ENCODE measurements around the gene ITFG1.

Gene ITFG1

GRCh38 chr16:47228241-47228640 is 232.6 kb downstream of the ITFG1 start:
- H3K4me3 ChIP-seq (ENCODE audit: low read depth, low read length) = no peak overlapping the region
- H3K4me1 ChIP-seq (ENCODE audit: control insufficient read depth, insufficient read depth, low read length) = no peaks in the 10 kb centered on the region
- H3K27ac ChIP-seq (ENCODE audit: extremely low read depth, low read depth, low read length) = no peak overlapping the region
- no peaks in the 10 kb centered on the region for H3K9me3 ChIP-seq (ENCODE audit: control insufficient read depth, insufficient read depth, low read depth, low read length)
- POLR2A ChIA-PET = no interaction called here
- no peaks in the 10 kb centered on the region; a peak in 1 of 3 replicates for H3K36me3 ChIP-seq (ENCODE audit: control insufficient read depth in 2 of 2, insufficient read depth in 1 of 2, low read length in 2 of 2)
- CTCF ChIA-PET = no interaction called here
- TF ChIP-seq ZNF280D (tag by site-specific recombination; IDR thresholded peaks at IDR 0.05) (no peak), ZNF658 (tag by site-specific recombination; IDR thresholded peaks at IDR 0.05) (no peak), TSHZ1 (tag by site-specific recombination; IDR thresholded peaks at IDR 0.05; ENCODE audit: borderline replicate concordance) (no peak), KLF9 (tag by site-specific recombination; IDR thresholded peaks at IDR 0.05; ENCODE audit: low read depth) (no peak), ZNF416 (tag by site-specific recombination; IDR thresholded peaks at IDR 0.05) (no peak), TCF7L2 (IDR thresholded peaks at IDR 0.05; ENCODE audit: borderline replicate concordance, low read depth, low read length) (no peak), KLF7 (tag by site-specific recombination; IDR thresholded peaks at IDR 0.05; ENCODE audit: borderline replicate concordance) (no peak), ZNF324 (tag by site-specific recombination; IDR thresholded peaks at IDR 0.05) (no peak), BCL6B (tag by site-specific recombination; IDR thresholded peaks at IDR 0.05) (no peak), MZF1 (tag by site-specific recombination; IDR thresholded peaks at IDR 0.05; ENCODE audit: borderline replicate concordance) (no peak), ZBTB8A (tag by site-specific recombination; IDR thresholded peaks at IDR 0.05) (no peak), ZNF707 (tag by site-specific recombination; IDR thresholded peaks at IDR 0.05) (no peak), ZNF488 (tag by site-specific recombination; IDR thresholded peaks at IDR 0.05) (no peak), ZNF362 (tag by site-specific recombination; IDR thresholded peaks at IDR 0.05) (no peak), ZBTB17 (tag by site-specific recombination; IDR thresholded peaks at IDR 0.05) (no peak), ZNF560 (tag by site-specific recombination; IDR thresholded peaks at IDR 0.05; ENCODE audit: borderline replicate concordance) (no peak), ZNF677 (tag by site-specific recombination; IDR thresholded peaks at IDR 0.05) (no peak), SP3 (tag by site-specific recombination; IDR thresholded peaks at IDR 0.05) (no peak), ZNF645 (tag by site-specific recombination; IDR thresholded peaks at IDR 0.05) (no peak)

All from HEK293 (cell line).